VCaP (cell line): ENCODE data around the gene GNPTAB.
"Not testable (repeated sequence)": the region's sequence is repeated elsewhere in the genome, so short reads cannot be mapped to it uniquely, and the experiment has no call there.

ENCODE experiments used
- H3K27ac ChIP-seq: fragments of 450-650 bp; 2 replicates; pipeline ENCODE4 v1.5.1; 2017
- TF ChIP-seq, protein P1 (sequence below): fragments of 450-650 bp; conservative IDR thresholded peaks from 2 replicates; pipeline ENCODE4 v1.5.1; 2017; ENCODE audit warnings: mild to moderate bottlenecking, moderate library complexity

Gene GNPTAB

DNA sequence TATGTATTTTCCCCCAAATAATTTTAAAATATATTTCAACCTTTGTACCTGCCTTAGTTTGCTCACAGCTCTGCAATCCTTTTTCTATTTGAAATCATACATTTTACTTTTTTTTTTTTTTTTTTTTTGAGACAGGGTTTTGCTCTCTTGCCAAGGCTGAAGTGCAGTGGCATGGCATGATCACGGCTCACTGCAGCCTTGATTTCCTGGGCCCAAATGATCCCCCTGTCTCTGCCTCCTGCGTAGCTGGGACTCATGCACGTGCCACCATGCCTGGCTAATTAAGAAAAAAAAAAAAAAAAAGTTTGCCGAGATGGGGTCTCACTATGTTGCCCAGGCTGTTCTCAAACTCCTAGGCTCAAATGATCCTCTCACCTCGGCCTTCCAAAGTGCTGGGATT lies 90.2 kb downstream of the GNPTAB start:
- H3K27ac ChIP-seq, result no peak overlapping the region

DNA sequence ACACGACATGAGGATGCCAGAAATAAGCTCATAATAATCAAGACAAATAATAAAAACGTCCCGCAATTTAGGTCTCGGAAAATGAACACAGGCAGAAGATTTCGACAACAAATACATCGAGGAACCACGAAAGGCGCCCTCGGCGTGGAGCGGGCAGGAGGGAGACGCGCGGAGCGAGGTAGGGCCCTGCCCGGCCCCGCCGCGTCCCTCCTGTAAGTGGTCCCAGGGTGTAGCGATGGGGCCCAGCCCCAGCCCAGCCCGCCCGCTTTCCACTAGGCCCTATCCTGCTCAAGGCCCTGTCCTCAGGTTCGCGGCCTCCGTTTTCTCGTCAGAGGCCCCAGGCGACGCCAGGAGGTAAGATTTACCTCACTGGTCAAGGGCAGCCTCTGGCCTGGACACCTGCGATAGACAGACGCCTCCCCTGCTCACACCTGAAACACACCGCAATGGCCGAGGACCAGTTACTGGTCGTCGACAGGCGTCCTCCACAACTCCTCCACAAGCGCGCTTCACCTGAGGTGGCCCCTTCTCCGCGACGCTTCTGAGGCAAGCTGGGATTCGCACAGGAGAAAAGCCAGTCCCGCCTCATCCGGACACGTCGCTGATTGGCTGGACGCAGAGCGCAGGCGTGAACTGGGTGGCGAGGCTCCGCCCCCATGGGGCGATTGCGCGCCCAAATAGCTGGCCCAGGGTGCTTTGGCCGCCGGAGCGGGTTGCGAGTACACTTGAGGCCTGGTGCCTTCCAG lies 91.7 kb downstream of the GNPTAB start, which contains the start of gene SYCP3:
Gene SYCP3, minus strand, starts transcription at position 543 of the 746 bp plus-strand sequence. CDS start 1,527 bp downstream, outside the sequence.
- TF ChIP-seq, protein P1, sequence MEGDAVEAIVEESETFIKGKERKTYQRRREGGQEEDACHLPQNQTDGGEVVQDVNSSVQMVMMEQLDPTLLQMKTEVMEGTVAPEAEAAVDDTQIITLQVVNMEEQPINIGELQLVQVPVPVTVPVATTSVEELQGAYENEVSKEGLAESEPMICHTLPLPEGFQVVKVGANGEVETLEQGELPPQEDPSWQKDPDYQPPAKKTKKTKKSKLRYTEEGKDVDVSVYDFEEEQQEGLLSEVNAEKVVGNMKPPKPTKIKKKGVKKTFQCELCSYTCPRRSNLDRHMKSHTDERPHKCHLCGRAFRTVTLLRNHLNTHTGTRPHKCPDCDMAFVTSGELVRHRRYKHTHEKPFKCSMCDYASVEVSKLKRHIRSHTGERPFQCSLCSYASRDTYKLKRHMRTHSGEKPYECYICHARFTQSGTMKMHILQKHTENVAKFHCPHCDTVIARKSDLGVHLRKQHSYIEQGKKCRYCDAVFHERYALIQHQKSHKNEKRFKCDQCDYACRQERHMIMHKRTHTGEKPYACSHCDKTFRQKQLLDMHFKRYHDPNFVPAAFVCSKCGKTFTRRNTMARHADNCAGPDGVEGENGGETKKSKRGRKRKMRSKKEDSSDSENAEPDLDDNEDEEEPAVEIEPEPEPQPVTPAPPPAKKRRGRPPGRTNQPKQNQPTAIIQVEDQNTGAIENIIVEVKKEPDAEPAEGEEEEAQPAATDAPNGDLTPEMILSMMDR, result no peak
- no peak within 1 kb of the TSS for H3K27ac ChIP-seq

More for the DNA sequence above, 90.2 kb downstream of the GNPTAB start:
- TF ChIP-seq, protein P1, result no peak

DNA sequence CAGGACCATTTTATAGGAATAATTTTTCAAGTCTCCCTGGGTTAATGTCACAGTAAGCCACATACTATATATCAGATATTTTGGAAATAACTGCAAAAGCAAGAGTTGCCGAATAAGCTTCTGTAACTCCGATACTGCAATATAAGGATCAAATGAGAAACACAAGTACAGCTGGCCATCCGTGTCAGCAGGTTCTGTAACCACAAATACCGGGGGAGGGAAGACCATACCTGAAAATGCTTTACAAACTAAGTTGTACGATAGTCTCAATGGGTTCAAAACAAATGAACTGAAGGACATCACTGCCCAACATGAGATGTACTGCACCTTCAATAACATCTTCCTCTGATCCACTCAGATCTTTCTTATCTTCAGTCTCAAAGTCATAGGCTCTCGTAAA lies 93.3 kb downstream of the GNPTAB start:
- TF ChIP-seq, protein P1, result no peak
- H3K27ac ChIP-seq, result no peak overlapping the region

DNA sequence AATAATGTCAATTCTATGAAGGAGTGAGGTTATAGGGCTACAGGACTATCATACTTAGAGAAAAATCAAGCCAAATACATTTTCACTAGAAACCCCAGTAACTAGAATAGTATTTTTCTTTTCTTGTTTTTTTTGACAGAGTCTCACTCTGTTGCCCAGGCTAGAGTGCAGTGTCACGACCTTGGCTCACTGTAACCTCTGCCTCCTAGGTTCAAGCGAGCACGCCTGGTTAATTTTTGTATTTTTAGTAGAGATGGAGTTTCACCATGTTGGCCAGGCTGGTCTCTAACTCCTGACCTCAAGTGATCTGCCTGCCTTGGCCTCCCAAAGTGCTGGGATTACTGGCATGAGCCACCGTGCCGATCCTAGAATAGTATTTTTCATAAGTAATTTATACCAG lies 96.3 kb downstream of the GNPTAB start:
- H3K27ac ChIP-seq, result not testable (repeated sequence)

DNA sequence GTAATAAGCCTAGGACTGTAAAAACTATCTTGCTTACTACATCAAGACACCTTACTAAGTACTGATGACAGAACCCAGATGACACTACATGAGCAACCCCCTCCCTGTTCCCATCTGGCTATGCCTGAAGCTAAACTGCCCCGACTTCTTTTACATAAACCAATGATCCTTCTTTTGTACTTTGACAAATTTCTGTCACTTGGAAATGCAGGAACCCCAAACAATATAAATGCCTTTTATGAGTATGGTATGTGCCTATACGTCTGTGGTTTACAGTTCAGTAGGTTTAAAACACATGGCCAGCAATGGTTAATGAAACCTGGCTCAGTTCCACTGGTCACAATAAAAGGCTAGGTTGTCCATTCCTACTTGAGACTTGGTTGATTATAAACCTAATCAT lies 97.6 kb downstream of the GNPTAB start:
- TF ChIP-seq, protein P1, result no peak
- H3K27ac ChIP-seq, result no peak overlapping the region

DNA sequence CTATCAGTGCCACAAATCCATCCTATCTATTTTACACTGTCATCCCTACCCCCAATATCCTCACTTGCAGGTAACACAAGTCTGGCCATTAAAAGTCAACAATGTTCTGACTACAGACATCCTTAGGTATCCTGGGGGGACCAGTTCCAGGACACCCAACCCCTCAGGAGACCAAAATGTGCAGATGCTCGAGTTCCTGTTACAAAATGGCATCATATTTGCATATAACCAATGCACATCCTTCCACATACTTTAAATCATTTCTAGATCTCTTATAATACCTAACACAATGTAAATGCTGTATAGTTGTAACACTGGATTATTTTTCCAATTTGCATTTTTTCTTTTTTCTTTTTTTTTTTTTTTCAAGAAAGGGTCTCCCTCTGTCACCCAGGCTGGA lies 98.4 kb downstream of the GNPTAB start:
- TF ChIP-seq, protein P1, result no peak
- H3K27ac ChIP-seq, result no peak overlapping the region

DNA sequence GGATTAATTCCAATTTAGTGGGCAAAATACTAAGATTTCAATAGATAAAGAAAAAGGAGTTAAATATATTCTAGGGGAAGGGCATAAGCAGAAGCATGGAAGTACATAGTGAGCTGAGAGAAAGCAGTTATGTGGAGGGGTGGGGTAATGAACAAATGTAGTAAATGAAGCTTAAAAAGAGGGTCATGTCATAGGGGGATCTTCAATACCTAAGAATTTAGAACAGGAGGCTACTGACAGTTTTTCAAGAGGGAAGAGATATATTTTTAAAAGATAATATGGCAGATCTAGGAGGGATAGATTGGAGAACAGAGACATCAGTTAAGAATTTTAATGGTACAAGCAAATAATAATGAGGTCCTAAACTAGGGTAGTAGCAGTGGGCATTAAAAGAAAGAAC lies 100.9 kb downstream of the GNPTAB start:
- no peak overlapping the region for H3K27ac ChIP-seq
- TF ChIP-seq, protein P1, result no peak

DNA sequence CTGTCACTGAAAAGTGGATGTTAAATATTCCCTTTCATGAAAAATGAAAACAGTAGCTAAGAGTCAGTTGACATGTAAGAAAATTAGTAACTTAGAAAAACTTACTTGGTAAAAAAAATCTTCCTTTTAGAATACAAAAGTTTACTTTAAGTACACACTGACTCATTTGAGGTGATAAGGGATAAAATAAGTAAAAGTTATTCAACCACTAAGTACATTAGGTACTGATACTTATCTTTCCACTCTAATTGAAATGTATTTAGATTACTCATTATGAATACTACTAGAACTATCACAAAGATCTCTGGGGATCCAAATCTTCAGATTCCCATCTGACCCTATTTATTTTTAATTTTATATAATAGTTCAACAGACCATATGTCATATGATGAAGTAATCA lies 103.7 kb downstream of the GNPTAB start:
- no peak overlapping the region for H3K27ac ChIP-seq
- TF ChIP-seq, protein P1, result no peak
